ENCODE results near the gene ZNF805.
"Not testable (repeated sequence)": the region's sequence is repeated elsewhere in the genome, so short reads cannot be mapped to it uniquely, and the experiment has no call there.

The ZNF805 gene

GRCh38 chr19:57276430-57276829 lies 36.0 kb downstream of the ZNF805 start:
- no peak for DNase-seq (ENCODE audit: low read depth)
- no peak overlapping the region for H3K4me3 ChIP-seq (ENCODE audit: control insufficient read depth, low read depth, low read length)
- TF ChIP-seq CTCF (IDR thresholded peaks at IDR 0.05; ENCODE audit: control insufficient read depth, insufficient read depth, low read depth, low read length, missing control alignments): no peak

- H3K4me3 ChIP-seq (ENCODE audit: control insufficient read depth, low read depth, low read length): not testable (repeated sequence)
- peak; percentile 54 for DNase-seq (ENCODE audit: low read depth)
These were observed 38.0 kb downstream of the ZNF805 start for GRCh38 chr19:57278481-57278880.

- TF ChIP-seq CTCF (IDR thresholded peaks at IDR 0.05; ENCODE audit: control insufficient read depth, insufficient read depth, low read depth, low read length, missing control alignments): peak; percentile 33
- peak; percentile 94 for DNase-seq (ENCODE audit: low read depth)
- peak overlapping the region; percentile 84 for H3K4me3 ChIP-seq (ENCODE audit: control insufficient read depth, low read depth, low read length)
These were observed 39.2 kb downstream of the ZNF805 start for GRCh38 chr19:57279418-57280164.

- peak; percentile 89 for DNase-seq (ENCODE audit: low read depth)
- H3K4me3 ChIP-seq (ENCODE audit: control insufficient read depth, low read depth, low read length): peak within 1 kb of the TSS; percentile 84
- no peak for TF ChIP-seq CTCF (IDR thresholded peaks at IDR 0.05; ENCODE audit: control insufficient read depth, insufficient read depth, low read depth, low read length, missing control alignments)
These were observed 39.9 kb downstream of the ZNF805 start, which contains the start of gene ZNF460 for GRCh38 chr19:57280165-57280961. Gene ZNF460 (plus strand): TSS chr19:57280485. CDS start chr19:57280807, 322 bp downstream.

- H3K4me3 ChIP-seq (ENCODE audit: control insufficient read depth, low read depth, low read length): peak overlapping the region; percentile 84
- no peak for DNase-seq (ENCODE audit: low read depth)
- no peak for TF ChIP-seq CTCF (IDR thresholded peaks at IDR 0.05; ENCODE audit: control insufficient read depth, insufficient read depth, low read depth, low read length, missing control alignments)
These were observed 40.5 kb downstream of the ZNF805 start for GRCh38 chr19:57280962-57281400.

GRCh38 chr19:57282011-57282643 lies 41.7 kb downstream of the ZNF805 start:
- TF ChIP-seq CTCF (IDR thresholded peaks at IDR 0.05; ENCODE audit: control insufficient read depth, insufficient read depth, low read depth, low read length, missing control alignments): no peak
- no peak for DNase-seq (ENCODE audit: low read depth)
- H3K4me3 ChIP-seq (ENCODE audit: control insufficient read depth, low read depth, low read length): no peak overlapping the region; the same call in 1 of the 2 replicates

All from AG09309 (cell line).